Measurements from ENCODE around the gene INHBE.
A peak's percentile ranks its signal among the peaks of the same experiment; 100 is the strongest.
"Not testable (repeated sequence)": the region's sequence is repeated elsewhere in the genome, so short reads cannot be mapped to it uniquely, and the experiment has no call there.

Gene INHBE

GRCh38 chr12:57476993-57477709 lies 22.0 kb downstream of the INHBE start:
- peak; percentile 41 for DNase-seq

- DNase-seq, result peak; percentile 70
Measured at GRCh38 chr12:57477710-57478681, 22.9 kb downstream of the INHBE start.

DNA sequence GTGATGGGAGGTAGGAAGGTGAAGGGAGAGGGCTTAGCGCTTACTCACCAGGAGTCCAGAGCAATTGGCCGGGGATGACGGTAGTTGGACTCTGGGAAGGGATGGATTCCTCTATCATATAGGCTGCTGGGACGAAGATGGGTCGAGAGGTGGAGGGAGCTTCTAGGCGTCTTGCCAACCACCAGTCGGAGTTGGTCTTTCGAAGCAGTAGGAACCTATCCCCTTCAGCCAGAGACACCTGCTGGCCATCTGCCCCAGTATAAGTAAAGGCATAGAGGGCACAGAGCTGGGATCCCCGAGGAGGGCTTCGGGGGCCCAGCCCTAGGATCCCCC lies 23.9 kb downstream of the INHBE start:
- DNase-seq, result no peak

GRCh38 chr12:57479376-57480115 lies 24.4 kb downstream of the INHBE start, which contains the start of gene ARHGAP9:
ARHGAP9 (minus strand) TSS chr12:57479866; CDS start chr12:57479406, 460 bp downstream.
- peak; percentile 66 for DNase-seq

- no peak for DNase-seq
Measured at GRCh38 chr12:57481671-57482070, 26.6 kb downstream of the INHBE start.

- no peak for DNase-seq
Measured at GRCh38 chr12:57483466-57483865, 28.4 kb downstream of the INHBE start.

DNA sequence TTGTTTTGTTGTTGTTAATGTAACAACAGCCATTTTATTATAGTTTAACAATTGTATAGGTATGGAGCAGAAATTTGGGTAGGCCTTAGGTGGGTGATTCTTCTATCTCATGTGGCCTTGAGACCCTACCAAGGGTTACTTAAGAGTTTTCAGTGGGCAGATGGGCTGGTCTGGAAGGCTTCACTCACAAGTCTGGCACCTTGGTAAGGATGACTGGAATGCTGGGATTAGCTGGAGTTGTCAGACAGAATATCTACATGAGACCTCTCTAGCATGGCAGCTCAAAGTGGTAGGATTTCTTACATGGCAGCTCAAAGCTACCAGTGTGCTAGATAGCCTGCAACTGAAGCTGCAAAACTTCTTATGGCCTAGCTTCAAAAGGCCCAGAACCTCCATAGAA lies 30.6 kb downstream of the INHBE start:
- DNase-seq, result no peak

DNA sequence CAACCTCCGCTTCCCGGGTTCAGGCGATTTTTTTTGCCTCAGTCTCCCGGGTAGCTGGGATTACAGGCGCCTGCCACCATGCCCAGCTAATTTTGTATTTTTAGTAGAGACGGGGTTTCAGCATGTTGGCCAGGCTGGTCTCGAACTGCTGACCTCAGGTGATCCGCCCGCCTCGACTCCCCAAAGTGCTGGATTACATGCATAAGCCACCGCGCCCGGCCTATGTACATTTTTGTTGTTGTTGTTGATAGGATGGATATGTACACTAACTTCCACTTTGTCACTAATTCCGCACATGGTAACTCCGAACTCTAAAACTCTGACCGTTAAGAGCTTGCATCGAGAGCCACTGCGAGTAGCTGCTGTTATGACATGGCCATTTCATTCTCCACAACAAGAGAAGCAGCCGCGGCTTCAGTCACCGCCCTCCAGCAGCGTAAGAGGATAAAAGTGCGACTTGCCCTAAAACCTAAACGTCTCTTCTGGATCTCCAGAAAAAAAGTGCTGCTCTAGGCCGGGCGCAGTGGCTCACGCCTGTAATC lies 32.0 kb downstream of the INHBE start:
- no peak for DNase-seq

DNA sequence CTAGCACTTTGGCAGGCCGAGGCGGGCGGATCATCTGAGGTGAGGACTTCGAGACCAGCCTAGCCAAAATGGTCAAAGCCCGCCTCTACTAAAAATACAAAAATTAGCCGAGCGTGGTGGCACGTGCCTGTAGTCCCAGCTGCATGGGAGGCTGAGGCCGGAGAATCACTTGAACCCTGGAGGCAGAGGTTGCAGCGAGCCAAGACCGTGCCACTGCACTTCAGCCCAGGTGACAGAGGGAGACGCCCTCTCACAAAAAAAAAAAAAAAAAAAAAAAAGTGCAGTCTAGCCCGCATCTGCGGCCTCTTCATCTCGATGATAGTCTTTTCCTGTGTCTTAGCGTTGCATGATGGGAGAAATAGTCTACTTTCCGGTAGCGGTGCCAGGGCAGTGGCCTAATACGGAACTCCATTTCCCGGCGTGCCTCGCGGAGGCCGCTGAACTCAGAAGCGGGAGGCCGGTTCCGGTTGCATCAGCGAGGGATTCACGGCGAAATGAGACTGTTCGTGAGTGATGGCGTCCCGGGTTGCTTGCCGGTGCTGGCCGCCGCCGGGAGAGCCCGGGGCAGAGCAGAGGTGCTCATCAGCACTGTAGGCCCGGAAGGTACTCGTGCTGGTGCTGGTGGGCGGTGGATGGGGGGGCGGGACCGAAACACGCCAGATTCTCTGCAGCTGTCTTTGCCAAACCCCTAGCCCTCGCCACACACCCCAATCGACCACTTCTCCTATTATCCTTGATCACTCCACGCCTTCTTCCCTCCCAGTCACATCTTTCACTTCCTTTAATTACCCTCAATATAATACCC lies 32.7 kb downstream of the INHBE start, which contains the start of gene MARS1:
Gene MARS1 (plus strand): TSS at position 472 of the 805 bp plus-strand sequence. CDS start 23 bp downstream, at position 495.
- peak; percentile 91 for DNase-seq

GRCh38 chr12:57488402-57489156 lies 33.5 kb downstream of the INHBE start:
- no peak for DNase-seq

GRCh38 chr12:57489157-57489641 lies 34.1 kb downstream of the INHBE start:
- DNase-seq, result no peak

- DNase-seq, result no peak
Measured at GRCh38 chr12:57490126-57490525, 35.0 kb downstream of the INHBE start.

DNA sequence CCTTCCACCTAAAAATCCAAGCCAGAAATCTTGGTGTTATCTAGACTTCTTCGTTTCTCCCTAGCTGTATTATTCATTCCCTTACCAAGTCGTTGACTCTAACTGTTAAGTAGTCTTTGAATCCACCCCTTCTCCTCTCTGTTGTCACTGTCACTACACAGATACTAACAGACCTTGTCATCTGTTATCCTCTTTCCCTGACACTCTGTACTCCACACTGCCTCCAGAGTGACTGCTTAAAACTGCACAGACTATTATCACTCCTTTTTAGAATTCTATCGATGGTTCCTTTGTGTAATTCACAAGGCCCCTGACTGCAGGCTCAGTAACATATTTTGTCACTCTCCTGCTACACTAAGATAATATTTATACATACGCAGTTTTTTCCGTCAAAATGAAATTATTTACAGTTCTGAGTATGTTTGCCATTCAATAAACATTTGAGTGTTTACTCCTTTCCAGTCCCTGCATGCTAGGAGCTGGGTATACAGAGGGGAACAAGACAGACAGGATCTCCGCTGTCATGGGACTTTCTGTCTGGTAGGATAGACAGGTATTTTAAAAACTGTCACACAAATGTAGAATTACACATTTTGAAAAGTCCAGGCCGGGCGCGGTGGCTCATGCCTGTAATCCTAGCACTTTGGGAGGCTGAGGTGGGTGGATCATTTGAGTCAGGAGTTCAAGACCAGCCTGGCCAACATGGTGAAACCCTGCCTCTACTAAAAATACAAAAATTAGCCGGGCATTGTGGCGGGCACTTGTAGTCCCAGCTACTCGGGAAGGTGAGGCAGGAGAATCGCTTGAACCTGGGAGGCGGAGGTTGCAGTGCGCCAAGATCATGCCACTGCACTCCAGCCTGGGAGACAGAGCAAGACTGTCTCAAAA lies 36.5 kb downstream of the INHBE start:
- no peak for DNase-seq

GRCh38 chr12:57495051-57495701 lies 40.1 kb downstream of the INHBE start:
- DNase-seq, result not testable (repeated sequence)

DNA sequence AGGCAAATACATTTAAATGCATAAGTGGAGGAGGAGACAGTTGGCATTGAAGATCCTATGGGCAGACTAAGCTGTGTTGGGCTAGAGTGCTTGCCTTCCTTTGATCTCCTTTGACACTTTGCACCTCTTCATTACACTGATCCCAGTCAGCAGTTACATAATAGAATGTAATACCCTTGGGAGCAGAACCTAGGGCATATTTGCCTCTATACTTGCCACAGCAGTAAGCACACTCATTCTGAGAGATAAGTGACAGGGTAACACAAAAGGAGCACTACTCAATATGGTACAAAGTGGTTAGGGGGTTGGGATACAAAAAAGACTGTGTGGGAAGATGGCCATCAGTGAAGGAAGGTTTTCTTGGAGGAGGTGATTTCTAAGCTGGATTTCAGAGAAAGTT lies 41.7 kb downstream of the INHBE start:
- no peak for DNase-seq

DNA sequence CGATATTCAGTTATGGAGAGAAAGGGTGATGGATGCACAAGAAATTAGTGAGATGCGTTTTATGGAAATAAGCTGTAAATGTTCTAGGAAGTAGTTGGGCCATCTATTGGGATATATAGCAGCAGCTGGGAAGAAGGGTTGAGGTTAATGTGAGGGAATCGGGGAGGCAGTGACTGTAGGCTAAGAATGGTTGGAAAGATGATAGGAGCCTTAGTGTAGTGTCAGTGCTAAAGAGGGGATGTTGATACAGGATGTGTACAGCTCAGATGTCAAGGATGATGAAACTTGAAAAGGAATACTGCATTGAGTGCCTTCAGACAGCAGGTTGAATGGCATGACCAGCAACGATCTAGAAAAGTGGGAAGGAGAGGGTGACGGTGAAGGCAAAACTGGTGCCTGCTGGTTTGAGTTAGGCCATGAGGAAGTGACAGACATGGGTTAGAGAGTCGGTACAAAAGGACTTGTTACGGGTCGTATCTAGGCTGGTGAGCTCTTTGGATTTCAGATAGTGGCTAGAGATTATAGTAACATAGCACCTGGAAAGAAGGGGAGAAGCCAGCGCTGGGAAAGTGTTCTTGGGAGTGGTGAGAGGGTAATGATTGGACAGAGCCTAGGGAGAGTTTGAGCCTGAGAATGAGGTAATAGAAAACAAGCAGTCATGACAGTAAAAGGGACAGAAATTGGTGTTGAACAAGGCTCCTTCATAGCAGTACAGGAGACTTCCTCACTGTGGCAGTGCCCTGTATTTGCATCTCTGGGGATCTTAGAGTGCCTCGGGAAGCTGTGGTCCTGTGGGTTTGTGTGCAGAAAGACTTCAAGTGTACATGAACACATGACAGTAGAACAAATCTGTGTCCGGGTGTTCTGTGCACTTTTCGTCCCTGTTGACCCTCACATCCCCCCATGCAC lies 42.4 kb downstream of the INHBE start:
- DNase-seq, result no peak

DNA sequence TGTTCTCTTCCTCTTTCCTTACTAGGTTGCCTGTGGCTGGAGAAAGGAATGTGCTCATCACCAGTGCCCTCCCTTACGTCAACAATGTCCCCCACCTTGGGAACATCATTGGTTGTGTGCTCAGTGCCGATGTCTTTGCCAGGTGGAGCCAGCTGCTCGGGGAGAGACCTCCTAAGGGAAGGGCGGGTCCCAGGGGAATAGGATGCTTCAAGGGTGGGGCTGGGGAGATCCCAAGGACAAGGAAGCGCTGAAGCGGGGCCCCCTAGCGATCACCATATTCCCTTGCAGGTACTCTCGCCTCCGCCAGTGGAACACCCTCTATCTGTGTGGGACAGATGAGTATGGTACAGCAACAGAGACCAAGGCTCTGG lies 43.0 kb downstream of the INHBE start:
- peak; percentile 12 for DNase-seq

GRCh38 chr12:57498571-57498970 lies 43.5 kb downstream of the INHBE start:
- no peak for DNase-seq

Data from CD4-positive, alpha-beta T cell treated with Interleukin-17A for 4 hours (primary cell).